Amygdala (tissue), 56 donors: ENCODE data around the gene EMC10.
A peak's percentile ranks its signal among the peaks of the same experiment; 100 is the strongest.

Experiments used
- DNase-seq, 56 donors: peaks; one replicate each; lab custom pipeline; 2025; lab: John Stamatoyannopoulos, UW

The EMC10 gene

DNA sequence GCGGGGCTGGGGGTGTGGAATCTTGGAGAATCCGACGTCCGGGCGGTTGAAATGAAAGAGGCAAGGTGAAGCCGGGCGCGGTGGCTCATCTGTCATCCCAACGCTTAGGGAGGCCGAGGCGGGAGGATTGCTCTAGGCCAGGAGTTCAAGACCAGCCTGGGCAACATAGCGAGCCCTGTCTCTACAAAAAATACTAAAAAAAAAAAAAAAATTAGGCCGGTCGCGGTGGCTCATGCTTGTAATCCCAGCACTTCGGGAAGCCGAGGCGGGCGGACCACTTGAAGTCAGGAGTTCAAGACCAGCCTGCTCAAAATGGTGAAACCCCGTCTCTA is 566 bp downstream of the EMC10 start:
- DNase-seq = no peak

DNA sequence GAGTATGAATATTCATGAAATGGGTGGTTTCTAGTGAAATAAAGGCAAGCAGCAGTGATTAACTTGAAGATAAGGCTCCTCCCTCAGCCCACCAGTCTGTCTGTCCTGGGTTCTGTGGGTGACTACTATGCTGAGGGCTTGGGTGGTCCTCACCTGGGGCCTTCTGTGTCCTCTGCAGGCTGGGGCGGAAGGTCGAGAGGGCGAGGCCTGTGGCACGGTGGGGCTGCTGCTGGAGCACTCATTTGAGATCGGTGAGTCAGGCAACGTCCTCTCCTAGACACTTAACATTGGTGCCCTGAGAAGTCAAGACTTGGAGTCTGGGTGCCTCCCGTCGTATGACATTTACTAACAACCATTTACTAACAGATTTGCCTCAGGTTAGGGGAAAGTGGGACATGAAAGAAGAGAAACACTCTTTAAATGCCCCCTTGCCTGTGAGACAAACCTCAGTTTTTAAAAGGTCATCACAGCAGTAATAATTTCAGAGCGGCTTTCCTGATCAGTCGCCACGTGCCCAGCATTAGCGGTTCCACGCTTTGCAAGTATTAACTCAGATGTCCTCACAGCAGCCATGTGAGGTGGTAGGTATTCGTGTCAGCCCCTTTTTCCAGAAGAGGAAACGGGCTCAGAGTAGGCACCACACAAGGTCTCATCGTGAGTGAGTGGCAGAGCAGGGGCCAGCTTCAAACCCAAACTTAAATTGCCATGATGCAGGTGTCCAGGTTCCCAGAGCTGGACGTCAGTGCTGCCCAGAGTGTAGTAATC is 1.6 kb downstream of the EMC10 start:
- DNase-seq = no peak

DNA sequence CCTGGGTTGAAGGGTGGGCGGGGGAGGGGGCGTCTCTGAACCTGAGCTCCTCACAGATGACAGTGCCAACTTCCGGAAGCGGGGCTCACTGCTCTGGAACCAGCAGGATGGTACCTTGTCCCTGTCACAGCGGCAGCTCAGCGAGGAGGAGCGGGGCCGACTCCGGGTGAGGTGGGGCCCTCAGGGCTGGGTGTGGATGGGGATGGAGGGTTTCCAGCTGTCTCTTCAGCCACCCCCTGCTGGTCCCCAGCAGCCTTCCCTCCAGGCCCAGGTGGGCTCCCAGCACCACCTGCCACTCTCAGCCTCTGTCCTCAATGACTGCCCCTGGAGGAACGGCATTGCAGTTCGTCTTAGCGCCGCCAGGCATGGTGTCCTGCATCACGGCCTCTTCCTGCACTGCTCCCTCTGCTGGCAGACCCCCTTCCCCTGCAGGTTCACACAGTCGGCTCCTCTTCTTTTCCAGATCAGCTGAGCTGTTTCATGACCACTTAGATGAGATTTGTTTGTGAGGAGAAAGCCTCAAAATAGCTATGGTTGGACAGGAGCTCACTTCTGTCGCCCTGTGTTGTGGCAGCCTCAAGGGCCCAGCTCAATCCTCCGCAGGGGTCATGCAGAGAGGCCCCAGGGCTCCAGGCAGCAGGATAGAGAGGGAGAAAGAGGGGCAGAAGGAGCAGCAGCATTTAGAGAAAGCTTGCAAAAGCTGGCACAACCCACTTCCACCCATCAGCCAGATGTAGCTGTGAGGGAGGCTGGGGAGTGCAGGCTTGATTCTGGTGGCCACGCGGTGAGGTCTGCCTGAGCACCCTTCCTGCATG is 2.8 kb downstream of the EMC10 start:
- DNase-seq = peak in 8 of 56 donors; percentile 7 to 40 (median 31)

DNA sequence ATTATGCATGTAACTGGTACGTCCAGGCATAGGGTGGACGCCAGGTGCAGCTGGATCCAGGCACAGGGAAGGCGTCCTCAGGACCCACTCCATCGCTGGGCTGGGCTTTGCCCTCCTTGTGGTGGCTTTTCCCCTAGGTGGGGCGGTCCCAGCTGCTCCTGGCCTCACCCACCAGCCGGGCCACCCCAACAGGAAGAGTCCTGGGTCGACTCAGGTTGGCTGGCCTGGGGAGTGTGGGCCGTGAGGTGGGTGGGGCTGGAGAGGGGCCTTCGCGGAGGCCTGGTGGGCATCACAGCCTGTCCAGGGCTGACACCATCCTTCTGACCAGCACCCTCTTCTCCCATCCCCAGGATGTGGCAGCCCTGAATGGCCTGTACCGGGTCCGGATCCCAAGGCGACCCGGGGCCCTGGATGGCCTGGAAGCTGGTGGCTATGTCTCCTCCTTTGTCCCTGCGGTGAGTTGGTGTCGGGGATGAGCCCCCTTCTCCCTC is 3.5 kb downstream of the EMC10 start:
- no peak for DNase-seq

DNA sequence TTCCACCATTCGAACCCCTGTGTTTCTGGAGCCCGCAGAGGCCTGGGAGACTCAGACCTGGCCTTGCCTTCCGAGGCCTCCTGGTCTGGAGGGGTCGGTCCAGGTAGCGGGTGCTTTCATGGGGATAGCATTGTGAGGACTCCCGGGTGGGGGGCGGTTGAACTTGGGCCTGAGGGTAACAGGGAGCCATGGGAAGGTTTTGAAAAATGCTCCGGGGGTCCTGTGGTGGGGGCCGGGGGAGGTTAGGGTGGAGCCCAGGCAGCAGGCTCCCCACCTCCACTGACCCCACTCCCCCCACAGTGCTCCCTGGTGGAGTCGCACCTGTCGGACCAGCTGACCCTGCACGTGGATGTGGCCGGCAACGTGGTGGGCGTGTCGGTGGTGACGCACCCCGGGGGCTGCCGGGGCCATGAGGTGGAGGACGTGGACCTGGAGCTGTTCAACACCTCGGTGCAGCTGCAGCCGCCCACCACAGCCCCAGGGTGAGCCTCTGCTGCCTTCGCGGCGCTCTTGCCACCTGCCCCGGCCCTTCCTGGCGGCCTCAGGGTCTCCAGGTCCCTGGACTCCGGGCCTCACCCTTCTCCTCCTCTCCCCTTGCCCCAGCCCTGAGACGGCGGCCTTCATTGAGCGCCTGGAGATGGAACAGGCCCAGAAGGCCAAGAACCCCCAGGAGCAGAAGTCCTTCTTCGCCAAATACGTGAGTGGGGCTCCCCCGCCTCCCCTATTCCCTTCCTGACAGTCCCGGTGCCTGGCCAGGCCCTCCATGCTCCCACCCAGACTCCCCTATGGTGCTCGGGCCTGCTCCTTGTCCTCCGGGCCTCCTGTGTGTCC is 4.2 kb downstream of the EMC10 start:
- DNase-seq = no peak

DNA sequence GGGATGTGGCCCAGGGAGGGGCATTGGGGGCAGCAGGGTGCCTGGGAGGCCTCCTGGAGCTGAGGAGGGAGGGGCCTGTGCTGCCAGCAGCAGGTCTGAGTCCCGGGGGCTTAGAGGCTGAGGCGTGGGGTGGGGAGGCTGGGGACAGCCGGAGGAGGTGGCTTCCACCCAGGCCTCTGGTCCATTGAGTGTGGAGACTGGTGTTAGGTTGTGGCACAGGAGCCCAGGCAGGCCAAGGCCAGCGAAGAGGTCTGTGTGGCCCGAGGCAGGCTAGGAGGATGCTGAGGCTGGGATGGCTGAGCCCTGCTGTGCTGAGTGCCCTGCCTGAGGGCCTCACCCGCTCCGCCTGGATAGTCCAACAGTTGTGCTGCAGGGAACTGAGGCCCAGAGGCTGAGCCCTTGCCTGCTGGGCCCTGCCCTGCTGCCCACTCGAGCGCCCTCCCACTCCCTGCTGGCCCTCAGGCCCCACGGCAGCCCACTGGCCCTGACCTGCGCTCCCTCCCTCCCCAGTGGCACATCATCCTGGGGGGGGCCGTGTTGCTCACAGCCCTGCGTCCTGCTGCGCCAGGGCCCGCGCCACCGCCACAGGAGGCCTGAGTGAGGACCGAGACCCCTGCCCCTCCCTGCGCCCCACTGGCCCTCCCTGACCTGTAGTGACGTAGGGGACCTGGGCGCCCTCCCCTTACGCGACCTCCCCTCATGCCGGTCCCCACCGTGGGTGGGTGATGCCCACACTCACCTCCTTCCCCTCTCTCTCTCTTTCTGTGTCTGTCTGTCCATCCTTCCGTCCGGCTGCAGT is 5.2 kb downstream of the EMC10 start:
- DNase-seq = no peak

DNA sequence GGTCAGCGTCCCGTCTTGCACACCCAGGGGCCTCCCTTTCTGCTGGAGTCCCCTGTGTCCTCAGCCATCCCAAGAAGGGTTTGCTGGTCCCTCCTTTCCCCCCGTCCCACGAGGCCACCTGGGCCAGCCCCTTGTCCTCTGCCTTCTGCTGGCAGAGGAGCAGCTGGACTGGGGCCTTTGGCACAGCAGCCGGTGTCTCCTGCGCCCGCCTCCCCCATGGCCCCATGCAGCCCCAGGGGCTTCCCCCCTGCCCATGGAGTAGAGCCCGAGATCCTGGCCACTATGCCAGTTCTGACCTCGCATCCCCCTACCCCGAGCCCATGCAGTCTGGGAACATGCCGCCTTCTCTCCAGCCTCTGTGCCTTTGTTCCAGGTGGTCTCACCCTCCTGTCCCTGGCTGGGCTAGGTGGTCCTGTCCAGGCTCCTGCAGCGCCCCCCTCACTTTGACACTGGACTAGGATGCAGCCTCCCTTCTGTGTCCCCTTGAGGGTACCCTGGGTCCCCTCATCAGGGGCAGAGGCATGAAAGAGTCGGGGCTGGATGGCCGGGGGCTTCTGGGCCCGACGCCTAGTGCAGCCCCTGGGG is 6.1 kb downstream of the EMC10 start:
- no peak for DNase-seq

DNA sequence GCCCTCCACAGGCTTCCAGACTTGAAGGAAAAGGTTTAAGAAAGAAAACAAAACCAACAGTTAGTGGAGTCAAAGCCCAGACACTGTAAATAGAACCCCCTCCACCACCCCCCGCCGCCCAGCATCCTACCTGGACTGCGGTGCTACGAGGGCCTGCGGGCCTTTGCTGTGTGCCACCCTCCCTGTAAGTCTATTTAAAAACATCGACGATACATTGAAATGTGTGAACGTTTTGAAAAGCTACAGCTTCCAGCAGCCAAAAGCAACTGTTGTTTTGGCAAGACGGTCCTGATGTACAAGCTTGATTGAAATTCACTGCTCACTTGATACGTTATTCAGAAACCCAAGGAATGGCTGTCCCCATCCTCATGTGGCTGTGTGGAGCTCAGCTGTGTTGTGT is 6.6 kb downstream of the EMC10 start:
- DNase-seq = no peak

DNA sequence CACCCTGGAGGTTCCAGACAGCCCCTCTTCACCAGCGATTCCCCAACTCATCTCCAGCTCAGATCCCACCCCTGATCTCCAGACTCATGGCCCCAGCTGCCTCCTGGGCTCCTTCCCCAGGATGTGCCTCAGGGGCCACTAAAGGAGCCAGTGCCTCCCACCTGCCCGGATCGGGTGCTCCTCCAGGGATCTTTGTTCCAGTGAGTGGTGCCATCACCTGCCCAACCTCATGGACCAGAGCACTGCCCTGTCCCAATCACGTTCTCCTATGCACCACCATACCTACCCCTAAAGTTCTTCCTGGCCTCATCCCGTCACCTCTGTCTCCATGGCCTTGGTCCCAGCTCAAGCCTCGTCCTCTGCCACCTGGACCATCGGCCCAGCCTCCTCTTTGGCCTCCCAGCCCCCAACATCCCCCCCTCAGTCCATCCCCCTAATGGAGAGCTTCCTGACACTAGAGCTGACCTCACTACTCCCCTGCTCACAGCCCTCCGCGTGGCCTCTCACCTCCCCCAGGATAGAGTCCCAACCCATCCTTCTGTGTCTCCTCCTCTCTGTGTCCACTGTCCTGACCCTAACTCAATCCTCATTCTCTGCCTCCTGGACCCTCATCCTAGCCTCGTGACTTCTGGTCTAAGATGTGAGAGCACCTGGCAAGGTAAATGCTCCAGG is 9.1 kb downstream of the EMC10 start:
- no peak for DNase-seq

DNA sequence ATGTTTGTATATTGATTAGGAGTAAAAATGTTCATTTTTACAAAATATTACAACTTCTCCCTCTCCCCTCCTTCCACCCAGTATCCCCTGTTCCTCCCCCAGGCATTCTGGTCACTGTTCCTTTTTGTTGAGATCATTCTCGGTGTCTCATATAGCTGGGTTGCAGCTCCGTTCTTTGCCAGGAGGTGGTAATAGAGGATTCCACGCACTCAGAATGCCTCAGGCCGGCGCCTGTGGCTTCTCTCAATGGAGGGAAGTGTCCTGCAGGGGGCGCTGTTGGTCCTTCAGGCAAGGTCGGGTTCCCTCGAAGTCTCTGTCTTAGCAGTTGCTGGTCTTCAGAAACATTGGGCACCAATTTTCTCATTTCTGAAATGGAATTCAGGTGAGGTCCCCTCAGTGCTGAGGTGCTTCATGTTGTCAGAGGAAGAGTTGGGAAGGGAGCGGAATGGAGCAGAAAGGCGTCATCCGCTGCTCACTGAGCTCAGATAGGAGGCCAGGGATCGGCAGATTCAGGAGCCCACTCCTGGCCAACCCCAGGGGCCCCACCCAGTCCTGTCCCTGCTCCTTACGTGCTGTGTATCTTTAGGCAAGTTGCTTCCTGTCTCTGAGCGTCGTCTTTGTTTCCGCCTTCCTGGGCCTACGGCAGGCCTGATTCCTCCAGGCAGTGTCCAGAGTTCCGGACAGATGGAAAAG is 10.7 kb downstream of the EMC10 start:
- peak in 10 of 56 donors; percentile 15 to 57 (median 24) for DNase-seq

DNA sequence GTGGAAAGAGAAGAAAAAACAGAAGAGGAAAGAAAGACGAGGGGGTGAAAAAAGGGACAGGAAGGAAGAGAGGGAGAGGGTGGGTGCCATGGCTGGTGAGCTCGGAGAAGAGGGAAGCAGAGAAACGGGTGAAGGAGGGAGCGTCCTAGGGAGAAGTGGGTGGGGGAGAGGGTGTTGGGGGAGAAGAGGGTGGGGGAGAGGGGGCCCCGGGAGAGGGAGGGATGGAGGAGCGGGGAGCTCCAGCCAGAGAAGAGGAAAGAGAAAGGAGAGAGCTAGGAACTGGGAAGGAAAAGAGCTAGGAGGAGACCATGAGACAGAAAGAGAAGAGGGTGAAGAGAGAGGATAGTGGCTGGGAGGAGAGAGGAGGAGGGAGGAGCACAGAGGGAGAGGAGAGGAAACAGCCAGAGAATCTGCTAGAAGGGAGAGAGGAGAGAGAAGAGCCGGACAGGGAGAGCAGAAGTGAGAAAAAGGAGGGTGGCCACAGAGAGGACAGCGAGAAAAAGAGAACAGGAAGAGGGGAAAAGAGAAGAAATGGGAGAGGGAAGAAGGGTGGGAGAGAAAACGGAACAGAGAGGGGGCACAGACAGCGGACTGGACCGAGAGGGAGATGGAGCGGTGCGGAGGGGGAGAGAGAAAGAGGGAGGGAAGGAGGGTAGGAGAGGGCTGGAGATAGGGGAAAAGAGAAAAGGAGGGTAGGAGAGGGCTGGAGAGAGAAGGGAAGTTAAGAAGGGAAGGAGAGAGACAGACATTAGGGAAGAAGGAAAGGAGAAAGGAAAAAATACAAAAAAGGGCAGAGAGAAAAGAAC is 12.3 kb downstream of the EMC10 start:
- DNase-seq = no peak

DNA sequence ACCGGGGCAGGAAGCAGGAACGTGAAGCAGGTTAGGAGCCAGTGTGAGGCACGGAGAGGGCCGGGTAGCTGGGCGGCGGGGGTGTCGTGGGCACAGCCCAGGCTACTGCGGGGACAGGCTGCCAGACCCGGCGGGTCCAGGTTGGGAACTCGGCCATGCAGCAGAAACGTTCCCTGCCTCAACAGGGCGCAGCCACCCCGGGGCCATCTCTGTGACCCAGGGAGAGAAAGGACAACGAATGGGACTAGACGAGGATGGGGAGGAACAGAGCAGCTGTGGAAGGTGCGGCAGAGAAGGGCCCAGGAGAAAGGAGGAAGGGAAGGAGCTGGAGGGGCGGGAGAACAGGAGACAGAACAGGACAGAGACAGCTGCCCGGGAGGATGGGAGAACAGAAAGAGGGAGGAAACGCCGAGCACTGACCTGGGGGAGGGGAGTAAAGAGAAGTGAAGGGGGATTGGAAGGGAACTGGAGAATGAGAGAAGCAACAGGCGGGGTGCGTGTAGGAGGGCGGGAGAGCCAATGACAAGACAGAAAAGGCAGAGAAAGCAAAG is 13.2 kb downstream of the EMC10 start:
- peak in 2 of 56 donors; percentile 27 to 38 for DNase-seq

DNA sequence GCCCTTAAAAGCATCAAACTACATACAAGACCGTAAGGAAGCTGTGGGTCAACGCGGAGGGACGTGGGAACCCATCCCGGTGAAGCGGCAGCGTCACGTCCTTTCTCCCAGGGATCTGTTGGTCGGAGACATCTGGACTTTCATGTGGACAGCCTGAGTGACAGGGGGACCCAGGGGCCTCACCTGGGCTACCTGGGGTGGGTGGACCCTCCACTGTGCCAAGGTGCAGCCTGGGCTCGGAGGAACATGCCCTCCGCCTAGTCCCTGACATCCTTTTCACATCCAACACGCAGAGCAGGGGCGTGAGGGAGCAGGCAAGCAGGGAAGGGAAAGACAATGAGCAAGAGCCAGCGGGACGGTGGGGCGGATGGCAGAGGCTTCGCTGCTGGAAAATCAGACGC is 14.1 kb downstream of the EMC10 start:
- no peak for DNase-seq

DNA sequence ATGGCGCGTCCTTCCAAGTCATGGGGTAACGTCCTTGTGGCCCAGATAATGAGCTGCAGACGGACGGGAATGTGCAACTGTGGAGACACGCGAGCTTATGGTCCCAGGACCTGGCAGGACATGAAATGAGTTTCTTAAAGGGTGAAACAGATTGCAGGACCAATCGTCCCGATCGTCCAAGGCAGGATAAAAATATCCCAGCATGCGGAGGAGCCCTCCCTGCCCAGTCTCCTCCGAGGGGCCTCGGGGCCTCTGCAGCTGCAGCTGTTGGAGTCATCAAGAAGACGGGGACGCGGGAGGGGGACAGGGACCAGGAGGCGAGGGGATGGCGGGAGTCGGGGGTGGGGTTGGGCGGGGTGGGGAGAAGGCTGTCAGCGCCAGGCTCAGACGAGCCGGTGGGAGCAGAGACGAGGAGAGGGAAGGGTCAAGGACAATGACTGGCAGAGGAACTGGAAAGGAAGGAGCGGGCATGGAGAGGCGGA is 14.7 kb downstream of the EMC10 start:
- DNase-seq = peak in 7 of 56 donors; percentile 14 to 44 (median 20)

DNA sequence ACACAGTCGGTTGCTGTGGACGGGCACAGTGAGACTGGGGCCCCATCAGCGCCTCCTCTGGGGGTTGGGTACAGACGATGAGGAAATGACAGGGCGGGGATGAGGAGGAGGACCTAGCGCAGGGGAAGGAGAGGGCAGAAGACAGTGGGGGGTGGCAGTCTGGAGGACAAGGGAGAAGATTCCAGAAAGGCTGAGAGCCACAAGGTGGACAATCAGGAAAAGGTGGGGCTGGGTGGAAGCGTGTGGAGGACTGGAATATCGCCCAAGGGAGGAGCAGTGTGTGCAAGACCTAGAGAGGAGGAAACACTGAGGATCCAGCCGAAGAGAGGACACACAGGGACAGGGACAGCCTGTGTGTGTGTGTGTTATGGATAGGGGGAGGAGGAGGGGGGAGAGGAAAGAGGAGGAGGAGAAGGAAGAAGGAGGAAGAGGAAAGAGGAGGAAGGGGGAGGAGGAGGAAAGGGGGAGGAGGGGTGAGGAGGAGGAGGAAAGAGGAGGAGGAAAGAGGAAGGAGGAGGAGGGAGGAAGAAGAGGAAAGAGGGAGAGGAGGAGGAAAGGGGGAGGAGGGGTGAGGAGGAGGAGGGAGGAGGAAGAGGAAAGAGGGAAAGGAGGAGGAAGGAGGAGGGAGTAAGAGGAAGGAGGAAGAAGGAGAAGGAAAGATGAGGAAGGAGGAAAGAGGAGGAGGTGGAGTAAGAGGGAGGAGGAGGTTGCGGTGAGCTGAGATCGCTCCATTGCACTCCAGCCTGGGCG is 16.2 kb downstream of the EMC10 start:
- peak in 4 of 56 donors; percentile 7 to 84 (median 20) for DNase-seq

DNA sequence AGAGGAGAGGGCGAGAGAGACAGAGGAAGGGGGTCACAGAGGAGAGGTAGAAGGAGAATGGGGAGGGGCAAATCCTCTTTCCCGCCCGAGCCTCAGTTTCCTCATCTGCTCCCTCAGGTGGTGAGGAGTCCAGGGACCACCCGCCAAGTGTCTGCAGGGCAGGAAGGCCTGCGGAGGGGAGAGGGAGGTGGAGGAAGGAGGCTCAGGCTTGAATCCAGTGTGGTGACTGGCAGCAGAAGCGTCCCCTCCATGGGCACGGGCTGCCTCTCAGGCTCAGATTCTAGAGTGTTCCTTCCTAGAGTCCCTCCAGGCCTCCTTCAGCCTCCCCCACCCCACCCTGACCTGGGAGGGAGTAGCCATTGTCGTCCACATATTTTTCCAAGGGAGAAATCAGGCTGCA is 16.9 kb downstream of the EMC10 start:
- DNase-seq = no peak
